PFSK-1 (cell line): ENCODE results near the gene JPH3.

ENCODE experiments used
- POLR2AphosphoS5 ChIP-seq: IDR thresholded peaks from 2 replicates; pipeline ENCODE4 v1.6.1; 2012; ENCODE audit warnings: low read depth, mild to moderate bottlenecking, control low read depth, low read length, moderate library complexity
- SIN3A ChIP-seq: IDR thresholded peaks from 2 replicates; pipeline ENCODE4 v1.6.1; 2012; ENCODE audit warnings: mild to moderate bottlenecking, low read length, moderate library complexity, borderline replicate concordance; ENCODE audit not compliant: insufficient read depth

DNA sequence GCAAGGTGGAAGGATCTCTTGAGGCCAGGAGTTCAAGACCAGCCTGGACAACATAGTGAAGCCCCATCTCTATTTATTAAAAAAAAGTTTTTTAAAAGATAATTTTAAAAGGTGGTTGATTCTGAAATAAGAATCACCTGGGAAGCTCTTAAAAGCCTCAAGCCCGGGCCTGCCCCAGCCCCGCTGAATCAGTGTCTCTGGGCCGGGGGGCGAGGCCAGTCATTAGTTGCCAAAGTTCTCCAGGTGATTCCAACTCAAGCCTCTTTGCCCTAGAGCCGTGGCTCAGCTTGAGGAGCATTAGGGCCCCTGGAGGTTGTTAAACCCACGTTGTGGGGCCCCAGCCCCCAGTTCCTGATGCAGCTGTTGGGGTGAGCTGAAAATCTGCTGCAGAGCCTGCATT, 24.6 kb downstream of the JPH3 start:
- TF ChIP-seq SIN3A (no peak), POLR2AphosphoS5 (no peak)
